ENCODE results near the gene LPIN1.

The LPIN1 gene

DNA sequence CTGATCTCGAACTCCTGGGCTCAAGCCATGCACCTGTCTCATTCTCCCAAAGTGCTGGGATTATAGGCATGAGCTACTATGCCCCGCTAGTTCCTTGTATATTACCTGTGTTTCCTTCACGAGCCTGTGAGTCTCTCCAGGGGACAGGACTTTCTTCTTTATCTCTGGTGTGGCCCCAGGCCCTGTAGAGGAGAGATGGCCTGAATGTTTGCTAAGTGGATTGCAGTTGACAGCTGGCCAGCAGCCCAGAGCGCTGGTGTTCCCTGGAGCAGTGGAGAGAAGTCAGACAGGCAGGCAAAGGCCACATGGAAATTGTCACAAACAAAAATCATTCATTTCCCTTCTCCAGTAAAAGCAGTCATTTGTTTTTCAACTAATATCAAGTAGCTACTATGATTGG lies 17.9 kb downstream of the LPIN1 start:
- no peak for DNase-seq

DNA sequence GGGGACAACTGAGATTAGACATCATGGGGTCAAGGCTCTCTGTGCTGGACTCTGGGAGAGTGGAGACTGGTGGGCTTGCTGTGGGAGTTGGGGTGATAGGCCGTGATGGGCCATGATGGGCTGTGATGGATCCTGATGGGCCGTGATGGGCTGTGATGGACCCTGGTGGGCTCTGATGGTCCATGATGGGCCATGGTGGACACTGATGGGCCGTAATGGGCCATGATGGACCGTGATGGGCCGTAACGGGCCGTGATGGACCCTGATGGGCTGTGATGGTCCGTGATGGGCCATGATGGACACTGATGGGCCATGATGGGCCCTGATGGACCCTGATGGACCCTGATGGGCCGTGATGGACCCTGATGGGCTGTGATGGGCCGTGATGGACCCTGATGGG lies 18.5 kb downstream of the LPIN1 start:
- no peak for DNase-seq

DNA sequence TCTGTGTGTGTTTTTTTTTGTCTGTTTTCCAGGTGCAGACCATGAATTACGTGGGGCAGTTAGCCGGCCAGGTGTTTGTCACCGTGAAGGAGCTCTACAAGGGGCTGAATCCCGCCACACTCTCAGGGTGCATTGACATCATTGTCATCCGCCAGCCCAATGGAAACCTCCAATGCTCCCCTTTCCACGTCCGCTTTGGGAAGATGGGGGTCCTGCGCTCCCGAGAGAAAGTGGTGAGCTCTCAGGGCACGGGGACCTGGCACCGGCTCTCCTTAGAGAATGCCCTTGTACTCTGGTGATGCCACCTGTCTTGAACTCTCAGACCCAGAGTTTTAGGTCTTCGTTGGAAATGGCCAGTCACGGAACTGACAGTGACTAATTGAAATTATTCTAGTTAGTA lies 19.1 kb downstream of the LPIN1 start:
- no peak for DNase-seq

DNA sequence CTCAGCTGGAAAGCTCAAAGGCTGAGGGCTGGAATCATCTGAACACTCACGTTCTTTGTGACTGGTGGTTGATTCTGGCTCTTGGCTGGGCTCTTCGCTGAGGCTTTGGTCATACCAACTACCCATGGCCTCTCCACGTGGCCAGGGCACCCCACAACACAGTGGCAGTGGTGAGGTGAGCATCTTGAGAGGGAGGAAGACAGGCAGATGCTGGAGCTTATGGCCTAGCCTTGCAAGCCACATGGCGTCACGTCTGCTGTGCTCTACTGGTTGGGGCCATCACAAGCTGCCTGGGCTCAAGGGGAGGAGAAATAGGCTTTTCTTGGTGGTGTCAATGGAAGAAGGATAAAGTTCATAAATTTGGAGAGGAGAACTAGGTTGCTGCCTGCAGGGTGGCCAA lies 19.6 kb downstream of the LPIN1 start:
- no peak for DNase-seq

DNA sequence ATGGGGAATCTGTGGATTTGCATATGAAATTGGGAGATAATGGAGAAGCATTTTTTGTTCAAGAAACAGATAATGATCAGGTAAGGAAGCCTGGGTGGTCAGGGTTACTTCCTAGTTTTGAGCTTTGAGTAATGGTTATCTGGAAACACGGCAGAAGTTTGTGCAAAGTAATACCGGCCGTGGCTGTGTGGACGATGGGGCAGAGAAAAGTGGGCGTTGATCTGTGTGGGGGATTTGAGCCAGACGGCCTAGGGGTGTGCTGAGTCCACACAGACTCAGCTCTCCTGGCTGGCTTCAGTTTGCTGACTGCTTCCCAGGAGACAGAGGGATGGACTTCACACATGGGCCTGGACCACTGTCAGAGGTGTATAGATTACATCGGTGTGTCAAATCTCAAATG lies 21.3 kb downstream of the LPIN1 start:
- no peak for DNase-seq

DNA sequence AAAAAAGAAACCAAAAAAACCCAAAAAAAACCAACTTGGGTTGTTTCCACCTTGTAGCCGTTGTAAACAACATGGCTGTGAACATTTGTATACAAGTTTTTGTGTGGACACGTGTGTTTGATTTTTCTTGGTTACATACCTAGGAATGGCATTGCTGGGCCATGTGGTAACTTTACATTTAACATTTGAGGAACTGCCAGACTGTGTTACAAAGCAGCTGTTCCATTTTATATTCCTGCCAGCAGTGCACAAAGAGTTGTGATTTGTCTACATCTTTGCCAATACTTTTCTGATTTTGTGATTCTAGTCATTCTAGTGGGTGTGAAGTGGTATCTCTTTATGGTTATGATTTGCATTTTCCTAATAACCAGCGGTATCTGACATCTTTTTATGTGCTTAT lies 22.5 kb downstream of the LPIN1 start:
- DNase-seq: no peak

DNA sequence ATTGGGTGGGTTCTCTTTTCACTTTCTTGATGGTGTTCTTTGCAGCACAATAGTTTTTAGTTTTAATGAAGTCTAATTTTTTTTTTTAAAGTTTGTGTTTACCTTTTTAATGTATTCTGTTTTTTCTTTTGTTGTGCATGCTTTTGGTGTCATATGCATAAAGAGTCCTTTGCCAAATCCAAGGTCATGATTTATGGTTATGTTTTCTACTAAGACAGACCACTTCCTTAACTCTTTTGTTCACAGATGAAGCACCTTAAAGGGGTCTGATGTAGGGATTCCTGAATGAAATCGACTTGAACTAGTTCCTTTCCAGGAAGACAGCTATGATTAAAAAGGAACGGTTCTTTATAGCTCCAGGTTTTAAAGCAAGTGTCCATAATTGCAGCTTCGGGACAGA lies 23.1 kb downstream of the LPIN1 start:
- no peak for DNase-seq

DNA sequence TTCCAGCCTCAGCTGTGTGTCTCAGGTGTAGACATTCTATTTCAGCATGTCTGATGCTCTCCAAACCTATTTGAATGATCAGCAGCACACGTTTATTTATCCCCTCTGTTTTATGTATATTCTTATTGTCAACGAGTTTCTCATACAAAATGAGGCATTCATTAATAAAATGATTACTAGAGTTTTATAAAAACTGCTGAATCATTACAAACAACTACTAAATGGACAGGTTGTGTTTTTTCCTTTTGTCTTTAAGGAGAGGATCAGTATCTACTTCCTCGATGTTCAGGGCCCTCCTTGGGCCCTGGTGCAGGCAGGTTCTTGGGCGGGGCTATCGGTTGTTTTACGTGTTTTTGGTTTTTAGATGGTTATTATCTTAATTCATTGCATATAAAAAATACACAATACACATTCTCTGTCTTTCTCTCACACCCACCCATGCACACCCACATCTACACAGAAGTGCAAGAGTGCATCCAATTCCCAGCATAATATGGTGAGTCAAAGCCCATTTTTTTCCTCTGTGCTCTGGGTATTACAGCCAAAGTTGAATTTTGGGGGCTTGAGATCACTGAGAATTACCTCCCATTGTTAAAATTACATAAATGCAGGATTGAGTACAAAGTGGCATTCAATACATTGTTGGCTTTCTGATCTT lies 24.2 kb downstream of the LPIN1 start:
- DNase-seq: no peak

DNA sequence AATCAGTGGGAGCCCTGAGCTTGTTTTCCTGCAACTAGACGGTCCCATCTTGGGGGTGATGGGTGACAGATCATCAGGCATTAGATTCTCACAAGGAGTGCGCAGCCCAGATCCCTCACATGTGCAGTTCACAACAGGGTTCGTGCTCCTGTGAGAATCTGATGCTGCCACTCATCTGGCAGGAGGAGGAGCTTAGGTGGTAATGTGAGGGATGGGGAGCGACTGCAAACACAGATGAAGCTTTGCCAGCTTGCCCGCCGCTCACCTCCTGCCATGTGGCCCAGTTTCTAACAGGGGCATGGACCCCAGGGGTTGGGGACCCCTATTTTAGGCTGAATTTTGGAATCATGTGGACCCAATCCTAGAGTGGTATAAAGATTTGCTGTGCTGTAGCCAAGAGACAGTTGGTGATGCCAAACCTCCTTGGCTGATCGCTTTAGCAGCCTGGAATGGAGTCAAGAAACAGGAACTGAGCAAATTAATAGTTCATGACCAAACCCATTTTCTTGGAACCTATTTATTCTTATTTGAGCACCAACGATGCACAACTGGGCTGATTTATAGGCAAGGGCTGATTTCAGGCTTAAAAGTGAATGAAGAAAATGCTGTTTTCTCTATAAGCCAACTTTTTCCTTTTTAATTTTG lies 25.7 kb downstream of the LPIN1 start:
- no peak for DNase-seq

DNA sequence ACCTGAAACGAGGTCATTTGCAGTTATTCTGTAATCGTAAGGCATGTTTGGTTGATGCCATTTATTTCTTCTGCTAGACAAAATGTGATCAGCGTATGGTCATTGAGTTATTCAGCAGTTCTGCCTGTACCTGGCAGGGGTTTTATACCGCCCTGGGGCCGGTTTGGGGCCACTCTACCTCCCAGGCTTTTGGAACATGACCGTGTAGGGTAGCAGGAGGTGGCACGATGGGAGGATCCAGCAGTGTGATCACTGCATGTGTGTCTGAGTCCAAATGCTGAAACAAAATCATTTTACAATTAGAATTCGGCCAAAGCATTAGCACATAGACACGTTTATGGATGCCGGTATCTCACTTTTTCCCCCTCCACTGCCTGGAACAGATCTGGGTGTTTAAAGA lies 26.7 kb downstream of the LPIN1 start:
- DNase-seq: no peak

DNA sequence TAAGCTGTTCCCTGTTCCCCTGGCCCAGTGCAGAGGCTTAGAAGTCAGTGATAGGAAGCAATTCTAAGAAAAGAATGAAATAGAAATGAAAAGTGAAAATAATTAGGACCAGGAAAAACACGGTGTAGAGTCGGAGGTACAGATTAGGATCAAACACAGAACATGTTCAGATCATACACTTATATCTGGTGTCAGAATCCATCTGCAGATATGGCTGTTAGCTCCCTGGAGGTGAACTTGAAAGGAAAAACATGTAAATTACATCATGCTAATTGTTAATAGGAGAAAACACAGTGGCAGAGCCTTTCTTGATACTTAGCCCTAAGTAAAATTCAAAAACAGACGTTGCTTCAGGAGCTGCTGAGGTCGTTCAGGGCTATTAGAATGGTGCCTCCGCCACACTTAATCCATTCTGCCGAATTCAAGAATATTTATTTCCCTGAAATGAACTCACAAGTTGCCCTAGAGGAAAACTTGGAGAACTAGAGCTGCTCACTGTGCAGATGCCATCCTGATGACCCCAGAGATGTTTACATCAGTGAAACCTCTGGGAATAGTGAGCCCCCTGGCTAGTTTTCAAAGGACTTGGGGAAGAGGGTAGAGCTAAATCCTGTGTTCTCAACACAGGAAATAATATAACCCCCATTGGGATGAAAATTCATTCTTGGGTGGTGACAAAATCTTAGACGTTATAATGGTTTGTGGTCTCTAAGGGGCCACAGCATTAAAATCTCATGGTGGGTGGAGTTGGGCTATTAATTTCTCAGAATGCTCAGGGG lies 27.5 kb downstream of the LPIN1 start:
- no peak for DNase-seq

DNA sequence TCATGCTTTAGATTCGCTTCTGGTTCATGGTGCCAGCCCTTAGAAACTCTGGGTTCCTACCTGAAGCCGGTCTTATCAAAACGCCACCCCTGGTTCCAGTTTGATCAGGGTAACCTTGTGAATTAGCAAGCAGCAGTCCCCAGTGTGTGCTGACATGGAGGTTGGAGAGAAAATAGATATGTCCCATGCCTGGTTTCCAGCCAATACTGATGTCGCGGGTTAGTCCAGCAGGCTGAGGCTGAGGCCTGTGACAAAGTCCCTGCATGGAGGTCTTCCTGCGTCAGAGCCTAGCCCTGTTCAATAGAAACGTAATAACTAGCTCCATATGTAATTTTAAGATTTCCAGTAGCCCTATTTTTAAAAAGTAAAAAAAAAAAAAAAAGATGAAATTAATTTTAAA lies 28.2 kb downstream of the LPIN1 start:
- DNase-seq: no peak

DNA sequence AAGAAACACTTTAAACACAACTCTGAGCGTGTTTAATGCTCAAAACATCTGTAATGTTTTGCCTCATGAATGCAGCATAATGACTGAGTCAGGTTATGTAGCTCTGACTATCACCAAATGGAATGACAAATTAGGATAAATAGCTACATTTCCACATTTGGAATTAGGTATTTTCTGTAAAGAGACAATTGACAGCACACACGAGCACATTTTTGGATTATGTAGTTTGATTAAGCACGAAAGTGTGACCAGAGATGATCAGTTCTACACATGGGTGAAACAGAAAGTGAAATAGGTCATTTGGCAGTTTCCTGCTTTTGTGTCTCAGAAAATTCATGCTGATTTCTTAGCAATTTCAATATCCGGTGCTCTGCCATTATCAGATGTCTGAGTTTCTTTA lies 29.0 kb downstream of the LPIN1 start:
- no peak for DNase-seq

DNA sequence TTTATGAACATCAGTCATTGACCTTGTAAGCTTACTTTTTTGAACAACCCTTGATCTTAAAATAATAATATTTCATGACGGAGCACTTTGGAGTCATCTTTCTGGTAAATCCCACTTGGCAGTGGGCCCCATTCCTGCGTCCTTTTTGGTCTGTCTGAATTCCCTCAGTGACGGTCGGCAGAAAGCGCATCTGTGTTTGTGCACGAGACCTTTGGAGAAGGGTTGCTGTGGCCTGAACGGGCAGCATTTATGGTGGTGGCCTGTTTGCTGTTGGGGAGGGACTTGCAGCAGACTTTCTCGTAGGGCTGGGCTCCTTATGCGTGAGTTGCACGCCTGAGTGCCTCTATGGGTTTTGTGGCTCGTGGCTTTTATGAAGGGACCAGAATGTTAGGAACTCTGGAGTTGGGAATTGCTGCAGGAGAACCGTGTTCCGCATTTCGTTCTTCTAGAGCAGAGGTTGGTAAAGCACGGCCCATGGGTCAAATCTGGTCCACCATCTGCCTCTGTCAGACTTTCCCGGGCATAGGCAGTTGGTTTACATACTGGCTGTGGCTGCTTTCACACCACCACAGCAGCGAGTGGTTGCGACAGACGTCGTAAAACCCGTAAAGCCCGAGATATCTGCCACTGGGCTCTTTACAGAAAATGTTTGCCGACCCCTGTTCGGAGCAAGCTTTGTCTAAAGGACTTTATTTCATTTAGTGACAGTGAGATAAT lies 30.8 kb downstream of the LPIN1 start:
- no peak for DNase-seq

DNA sequence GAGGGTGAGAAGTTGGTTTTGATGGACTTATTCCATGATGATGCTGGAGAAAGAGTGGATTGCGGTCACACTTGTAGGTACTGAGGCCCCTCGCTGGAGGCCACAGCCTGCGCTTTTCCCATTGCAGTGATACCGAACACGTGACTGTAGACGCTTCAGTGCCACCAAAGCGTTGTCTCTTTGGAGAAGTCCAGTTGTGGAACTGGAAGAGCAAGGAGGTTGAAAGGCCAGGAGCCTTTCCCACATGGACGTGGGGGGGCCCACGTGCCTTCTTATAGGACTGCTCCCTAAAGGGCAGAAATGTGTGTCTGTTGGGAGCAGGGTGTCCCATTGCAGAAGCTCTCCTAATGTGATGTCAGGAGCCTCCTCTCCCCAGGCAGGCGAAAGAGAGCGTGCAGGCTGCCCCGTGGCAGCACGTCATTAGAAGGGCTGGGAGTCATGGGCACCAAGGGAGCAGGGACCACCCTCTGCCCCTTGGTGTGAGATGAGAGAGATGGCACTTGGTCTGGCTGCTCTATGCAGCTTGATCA lies 31.5 kb downstream of the LPIN1 start:
- no peak for DNase-seq

DNA sequence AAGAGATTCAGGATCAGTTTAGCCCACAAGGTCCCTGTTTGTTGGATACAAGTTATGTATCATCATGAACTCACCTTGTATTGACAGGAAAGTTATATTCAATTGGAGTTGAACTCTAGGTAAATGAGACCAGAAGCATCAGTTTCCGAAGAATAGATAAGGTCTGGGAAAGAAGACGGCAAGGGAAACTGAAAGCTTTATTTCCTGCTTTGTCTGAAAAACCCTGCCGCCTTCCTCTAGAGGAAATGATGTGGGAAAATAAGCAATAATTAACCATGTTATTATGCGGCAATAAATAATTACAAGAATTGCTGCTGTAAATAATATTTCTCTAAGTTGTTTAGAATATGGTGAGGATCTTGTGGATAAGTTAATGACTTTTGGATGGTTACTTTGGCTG lies 32.0 kb downstream of the LPIN1 start:
- DNase-seq: no peak

DNA sequence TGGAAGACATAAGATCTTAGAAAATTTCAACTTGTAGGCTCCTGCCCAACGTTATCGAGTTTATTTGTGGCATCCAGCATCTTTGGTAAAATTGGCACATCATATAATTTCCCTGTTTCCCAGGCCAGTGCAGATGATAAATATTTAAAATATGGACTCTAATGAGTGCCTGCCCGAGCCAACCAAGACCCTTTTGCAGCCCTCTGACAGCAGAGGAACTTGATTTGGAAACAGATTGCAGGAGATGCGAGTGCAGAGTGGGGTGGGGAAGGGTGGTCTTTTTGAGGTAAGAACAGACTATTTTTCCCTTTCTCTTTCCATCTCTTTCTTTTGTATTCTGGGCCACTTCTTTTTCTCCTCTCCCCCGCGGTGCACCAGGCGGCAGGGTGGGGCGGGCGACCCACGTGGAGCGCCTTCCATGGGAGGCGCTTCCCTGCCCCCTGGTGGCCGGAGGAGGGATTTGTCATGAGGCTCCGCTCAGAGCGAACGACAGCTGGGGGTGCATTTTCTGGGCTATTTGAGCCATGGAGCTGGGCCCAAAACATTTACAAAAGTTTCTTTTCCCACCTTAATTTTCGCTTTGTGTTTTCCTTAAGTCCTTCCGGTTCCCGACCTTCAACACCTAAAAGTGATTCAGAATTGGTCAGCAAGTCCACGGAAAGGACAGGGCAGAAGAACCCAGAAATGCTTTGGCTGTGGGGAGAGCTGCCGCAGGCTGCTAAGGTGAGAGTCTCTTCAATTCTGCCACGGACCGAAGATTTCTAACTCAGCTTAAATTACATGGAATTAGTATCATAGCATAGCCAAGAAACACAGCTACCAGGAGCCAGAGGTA lies 32.7 kb downstream of the LPIN1 start:
- peak; percentile 72 for DNase-seq

DNA sequence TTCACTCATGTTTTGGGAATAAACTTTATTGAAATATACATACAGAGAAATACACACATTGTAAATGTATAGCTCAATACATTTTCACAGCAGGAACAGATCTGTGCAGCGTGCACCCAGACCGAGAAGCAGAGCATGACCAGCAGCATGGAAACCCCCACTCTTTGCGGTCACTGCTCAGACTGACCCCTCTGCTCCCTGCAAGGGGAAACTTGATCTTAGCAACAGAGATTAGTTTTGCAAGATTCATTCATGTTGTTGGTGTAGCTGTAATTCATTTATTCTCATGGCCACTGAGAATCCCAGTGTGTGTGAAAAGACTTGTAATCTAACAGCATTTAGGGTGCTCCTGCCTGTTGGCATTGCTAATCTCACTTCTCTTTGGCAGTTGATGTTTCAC lies 35.2 kb downstream of the LPIN1 start:
- DNase-seq: no peak

DNA sequence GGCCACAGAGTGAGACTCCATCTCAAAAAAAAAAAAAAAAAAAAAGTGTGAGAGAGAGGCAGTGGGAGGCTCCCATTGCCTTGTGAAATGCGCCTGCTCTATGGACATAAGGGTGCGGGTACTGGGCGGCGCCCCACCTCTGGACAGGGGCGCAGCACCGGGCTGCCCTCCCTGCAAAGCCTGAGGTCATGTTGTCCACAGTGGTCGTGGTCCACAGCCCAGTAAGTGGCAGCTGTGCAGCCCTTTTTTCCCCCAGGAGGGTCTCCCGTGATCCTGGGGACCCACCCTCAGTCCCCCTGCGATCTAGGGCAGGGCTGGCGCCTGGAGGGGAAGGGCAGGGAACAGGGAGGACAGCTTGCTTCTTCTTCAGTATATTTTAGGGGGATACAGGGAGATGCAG lies 37.8 kb downstream of the LPIN1 start:
- no peak for DNase-seq

DNA sequence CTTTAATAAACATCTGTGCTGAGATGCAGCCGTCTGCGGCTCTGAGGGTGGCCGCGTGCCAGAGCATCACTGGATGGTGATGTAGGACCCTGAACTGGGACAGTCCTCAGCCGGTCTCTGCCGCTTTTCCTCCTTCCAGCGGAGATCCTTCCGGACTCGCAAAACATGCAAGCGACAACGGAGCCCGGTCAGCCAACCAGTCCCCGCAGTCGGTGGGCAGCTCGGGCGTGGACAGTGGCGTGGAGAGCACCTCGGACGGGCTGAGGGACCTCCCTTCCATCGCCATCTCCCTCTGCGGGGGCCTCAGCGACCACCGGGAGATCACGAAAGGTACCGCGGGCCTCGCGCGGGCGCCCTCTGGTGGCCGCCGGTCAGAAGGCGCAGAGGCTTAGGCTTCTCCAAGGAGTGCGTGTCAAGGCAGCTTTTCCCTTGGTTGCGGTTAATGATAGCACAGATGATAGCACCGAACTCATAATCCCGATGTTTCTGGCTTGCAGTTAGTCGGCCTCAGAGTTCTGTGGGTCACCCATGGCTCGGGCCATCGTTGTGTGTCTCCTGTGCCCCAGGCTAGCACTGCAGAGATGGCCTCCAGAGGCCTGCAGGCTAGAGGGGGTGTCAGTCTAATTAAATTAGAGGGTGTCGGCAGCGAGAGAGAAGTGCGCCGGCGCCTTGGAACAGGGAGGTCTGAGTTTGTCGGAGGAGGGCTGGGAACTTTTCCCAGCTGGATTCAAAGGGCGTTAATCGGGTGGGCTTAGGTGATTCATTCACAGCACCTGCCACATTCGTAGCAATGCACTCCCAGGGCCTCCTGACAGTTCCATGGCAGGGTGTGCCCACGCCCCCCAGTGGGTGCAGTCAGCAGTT lies 38.5 kb downstream of the LPIN1 start:
- DNase-seq: peak; percentile 29

DNA sequence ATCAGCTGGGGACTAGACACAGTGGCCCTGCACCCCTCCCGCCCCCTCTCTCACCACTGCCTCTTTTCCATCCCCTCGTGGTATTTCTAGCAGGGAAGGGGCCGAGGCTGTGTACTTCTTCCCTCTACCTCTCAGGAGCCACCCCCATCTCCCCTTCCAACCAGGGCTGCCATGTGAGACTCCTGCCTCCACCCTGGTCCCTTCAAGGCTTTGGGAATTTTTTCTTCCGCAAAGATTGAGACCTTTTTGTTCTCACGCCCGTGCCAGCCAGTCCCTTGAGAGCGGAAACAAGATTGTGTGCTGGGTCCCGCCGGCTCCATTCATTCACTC lies 39.1 kb downstream of the LPIN1 start:
- no peak for DNase-seq

DNA sequence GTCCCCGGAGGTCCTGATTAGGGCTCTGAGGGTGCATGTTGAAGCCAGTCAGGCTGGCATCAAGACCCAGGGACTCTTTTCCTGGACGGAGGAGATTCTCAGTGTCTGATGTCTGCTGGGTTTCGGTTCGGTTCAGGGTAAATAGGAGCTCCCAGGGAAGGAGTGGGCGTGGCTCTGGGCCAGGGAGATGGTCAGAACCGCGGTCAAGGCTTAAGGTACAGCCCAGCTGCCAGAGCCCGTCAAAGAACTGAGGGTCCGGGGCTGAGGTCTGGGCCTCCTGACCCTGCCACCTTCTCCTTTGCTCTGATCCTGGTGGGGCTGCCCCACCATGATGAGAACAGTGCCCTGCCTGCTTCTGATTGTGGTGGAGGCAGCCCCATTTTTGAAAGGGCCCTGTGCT lies 39.8 kb downstream of the LPIN1 start:
- no peak for DNase-seq
